NCI-H345 treated with DMSO at 0.1 percent for 48 hours (cell line): ENCODE measurements around the gene GET4.
A peak's percentile ranks its signal among the peaks of the same experiment; 100 is the strongest.

Source experiments
- DNase-seq: peaks from one replicate; lab custom pipeline; 2025; ENCODE audit not compliant: unreplicated experiment; lab: John Stamatoyannopoulos, UW

Gene GET4, protein sequence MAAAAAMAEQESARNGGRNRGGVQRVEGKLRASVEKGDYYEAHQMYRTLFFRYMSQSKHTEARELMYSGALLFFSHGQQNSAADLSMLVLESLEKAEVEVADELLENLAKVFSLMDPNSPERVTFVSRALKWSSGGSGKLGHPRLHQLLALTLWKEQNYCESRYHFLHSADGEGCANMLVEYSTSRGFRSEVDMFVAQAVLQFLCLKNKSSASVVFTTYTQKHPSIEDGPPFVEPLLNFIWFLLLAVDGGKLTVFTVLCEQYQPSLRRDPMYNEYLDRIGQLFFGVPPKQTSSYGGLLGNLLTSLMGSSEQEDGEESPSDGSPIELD

GRCh38 chr7:876077-876971 lies at the start of gene GET4:
Gene GET4 (plus strand): TSS chr7:876554. CDS start chr7:876646, 92 bp downstream.
- DNase-seq, result peak; percentile 87

DNA sequence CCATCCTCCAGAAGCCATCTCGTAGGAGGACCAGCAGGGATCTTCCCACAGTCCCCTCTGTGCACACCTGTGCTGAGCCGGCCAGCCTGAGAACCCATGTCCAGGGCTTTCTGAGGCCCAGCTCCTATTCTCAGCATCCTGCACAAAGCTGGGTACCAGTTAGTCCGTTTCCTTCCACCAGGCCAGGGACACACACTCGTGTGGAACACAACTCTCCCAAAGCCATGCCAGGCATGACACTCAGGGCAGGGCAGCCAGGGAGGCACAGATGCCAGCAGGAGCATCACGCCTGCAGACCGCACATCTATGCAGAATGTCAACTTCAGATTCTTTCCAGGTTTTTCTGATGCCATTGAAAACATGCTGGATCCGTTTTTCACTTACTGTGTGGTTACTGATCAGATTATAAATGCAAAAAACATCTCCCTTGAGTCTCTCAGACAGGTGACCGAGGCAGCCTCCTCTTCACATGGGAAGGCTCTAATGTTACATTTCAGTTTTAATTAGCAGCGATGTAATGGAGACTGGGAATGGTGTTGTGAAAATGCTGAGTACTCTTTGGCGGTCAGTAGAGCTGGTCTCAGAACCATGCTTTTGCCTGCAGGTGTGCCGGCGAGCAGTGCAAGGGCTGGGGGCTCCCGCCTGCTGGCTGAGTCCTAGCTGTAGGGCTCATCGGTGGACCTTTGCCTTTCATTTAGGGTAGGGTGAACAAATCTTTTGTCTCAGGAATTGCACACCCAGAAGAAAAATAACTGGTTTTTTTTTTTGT lies 47.4 kb upstream of the GET4 start:
- DNase-seq, result no peak

- no peak for DNase-seq
Measured at GRCh38 chr7:830069-830468, 46.3 kb upstream of the GET4 start.

DNA sequence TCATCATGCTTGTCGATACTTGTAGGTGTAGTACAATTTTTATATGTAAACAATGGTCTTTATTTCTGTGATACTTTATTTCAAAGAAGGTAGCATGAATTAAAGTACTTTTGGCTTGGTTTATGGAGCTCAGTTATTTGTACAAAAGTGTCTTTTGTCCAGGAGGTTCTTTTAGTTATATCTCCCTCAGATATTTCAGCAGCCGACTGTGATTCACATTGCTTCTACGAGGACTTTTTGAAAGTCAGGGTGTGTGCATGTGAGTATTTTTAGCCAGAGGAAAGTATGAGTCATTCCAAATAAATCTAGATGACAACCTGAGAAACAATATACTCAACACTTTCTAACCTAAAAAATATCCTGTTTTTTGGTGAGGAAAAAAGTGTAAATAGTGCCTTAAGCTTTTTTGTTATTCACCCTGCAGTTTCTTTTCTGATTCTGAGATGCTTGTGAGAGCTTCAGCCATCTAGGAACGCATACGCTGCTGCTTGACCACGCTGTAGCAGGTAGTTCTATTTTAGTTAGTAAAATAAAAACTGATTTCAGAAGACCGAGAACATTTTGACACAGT lies 44.7 kb upstream of the GET4 start:
- DNase-seq, result no peak

DNA sequence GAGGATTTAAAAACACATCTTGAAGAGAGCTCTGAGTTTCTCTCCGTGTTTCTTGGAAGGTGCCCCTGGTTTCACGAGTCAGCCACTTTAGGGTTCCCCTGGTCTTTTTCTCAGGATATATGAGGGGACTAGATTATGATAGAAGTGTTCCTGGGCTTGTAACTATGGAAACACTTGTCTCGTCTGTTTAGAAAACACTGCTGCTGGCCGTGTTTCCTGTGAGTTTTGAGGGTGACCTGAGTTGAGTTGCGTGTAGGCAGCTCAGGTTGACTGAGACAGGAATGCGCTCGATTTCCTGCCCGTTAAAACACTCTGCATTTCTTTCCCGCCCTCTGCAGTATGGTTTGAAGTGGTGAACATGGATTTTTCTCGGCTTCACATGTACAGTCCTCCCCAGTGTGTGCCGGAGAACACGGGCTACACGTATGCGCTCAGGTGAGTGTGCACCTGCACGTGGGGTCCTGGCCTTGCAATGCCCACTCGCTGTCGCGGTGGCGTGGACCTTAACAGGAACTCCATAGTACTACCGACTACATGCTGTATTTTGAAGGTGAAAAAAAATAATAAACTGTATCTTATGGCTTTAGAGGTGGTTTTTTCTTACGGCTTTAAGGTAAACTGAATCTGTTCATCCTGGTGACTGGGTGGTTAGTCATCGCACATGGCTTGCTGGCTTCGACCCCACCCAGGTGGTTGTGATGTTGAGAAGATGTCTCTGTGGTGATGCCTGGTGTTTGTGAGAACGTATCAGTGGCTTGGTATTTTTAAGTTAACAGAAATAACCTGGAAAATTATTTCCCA lies 44.0 kb upstream of the GET4 start, which contains the start of gene SUN1:
SUN1 (plus strand) TSS at position 310 of the 801 bp plus-strand sequence; CDS start at position 359, 49 bp downstream.
- no peak for DNase-seq

GRCh38 chr7:832968-833424 lies 43.4 kb upstream of the GET4 start:
- no peak for DNase-seq

DNA sequence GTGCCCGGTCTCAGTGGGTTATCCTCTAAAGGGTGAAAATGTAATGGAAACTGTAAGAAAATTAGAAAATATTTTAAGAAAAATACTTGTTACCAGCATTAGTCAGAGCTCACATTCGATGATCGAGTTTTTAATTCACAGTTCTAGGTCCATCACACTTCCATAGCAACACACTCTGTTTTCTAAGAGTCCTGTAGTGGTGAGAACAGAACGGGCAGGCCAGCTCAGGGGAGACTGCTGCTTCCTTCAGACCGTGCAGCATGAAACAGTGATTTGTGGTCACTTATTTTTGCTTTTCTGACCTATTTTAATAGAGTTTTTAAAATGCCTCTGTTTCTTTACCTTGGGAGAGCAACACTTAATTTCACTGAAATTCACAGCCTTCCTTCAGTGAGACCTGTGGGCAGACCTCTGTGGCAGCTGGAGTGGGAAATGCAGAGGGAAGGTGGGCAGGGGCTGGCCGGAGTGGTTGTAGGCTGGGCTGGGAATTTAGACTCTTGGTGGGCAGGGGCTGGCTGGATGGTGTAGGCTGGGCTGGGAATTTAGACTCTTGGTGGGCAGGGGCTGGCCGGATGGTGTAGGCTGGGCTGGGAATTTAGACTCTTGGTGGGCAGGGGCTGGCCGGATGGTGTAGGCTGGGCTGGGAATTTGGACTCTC lies 42.6 kb upstream of the GET4 start:
- no peak for DNase-seq

DNA sequence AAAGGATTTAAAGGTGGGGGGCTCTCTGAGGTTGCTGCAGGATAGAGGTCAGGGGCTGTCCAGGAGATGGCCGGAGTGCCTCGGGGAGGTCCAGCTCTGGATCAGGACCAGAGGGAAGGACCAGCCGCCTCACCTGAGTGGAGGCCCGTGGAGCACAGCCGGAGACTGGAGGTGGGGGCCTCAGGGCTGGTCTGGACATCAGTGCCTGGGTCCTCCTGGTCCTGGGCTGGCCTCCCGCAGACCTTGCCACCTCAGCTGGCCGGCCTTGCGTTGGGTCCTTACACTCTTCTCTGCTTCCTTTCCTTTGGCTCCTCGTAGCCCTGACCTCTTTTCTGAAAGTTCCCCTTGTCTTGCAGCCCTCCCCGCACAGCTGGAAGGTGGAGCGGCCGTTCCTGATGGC lies 42.1 kb upstream of the GET4 start:
- no peak for DNase-seq

GRCh38 chr7:835021-835420 lies 41.3 kb upstream of the GET4 start:
- DNase-seq, result no peak

- DNase-seq, result no peak
Measured at GRCh38 chr7:835485-836401, 40.6 kb upstream of the GET4 start.

GRCh38 chr7:836429-836828 lies 39.9 kb upstream of the GET4 start:
- DNase-seq, result no peak

- no peak for DNase-seq
Measured at GRCh38 chr7:837001-837400, 39.4 kb upstream of the GET4 start.

DNA sequence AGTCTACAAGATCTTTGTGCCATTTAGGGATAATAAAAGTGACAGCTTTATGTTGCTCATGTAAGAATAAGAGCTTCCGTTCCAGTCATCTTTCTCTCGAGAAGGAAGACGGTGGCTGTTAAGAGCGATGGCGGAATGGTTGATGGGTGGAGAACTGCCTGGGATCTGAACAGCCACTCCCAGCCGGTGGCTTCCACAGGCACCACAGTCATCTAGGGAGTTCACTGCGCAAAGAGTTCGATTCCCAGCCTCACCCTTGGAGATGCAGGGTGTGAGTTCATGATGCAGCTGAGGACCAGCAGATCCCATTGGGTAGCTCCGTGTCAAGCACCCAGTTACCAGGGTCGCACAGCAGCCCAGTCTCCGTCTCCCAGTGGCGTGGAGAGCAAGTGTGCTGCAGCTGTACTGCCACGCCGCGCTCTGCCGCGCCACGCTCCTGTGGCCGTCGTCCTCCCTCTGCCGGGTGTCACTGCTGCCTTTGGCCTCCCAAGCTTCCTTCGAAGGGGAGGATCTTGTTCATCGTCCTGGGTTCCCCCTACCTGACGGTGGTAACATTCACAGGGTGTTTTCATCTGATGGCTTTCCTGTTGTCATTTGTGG lies 36.3 kb upstream of the GET4 start:
- DNase-seq, result no peak

- no peak for DNase-seq
Measured at GRCh38 chr7:841943-842342, 34.4 kb upstream of the GET4 start.

DNA sequence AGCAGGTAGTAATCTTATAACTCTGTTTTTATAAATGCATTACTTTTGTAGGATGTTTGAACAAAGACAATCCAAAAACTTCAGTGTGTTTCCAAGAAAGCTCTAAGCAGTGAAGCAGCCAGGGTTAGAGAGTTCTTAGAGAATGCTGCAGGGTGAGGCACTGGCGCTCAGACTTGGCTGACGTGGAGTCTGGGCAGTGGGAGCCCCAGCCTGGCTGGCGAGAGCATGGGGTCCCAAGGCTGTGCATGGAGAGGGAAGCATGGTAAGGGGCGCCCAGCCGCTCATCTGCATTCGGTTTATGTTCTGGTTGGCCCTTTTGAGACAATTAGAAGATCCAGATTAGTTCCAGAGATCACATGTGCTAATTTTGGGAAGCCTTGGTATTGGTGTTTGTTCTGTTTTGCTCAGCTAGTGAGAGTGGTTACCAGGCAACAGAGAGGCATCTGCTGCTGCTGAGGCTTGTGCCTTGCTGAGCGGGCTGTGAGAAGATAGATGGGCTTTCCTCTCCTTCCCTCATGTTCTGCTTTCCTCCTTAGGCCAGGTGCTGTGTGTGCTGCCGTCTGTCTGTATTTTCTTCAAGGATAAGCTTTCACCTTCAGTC lies 33.8 kb upstream of the GET4 start:
- no peak for DNase-seq

GRCh38 chr7:843230-843629 lies 33.1 kb upstream of the GET4 start:
- DNase-seq, result no peak

GRCh38 chr7:844043-844442 lies 32.3 kb upstream of the GET4 start:
- no peak for DNase-seq

- no peak for DNase-seq
Measured at GRCh38 chr7:844514-844913, 31.8 kb upstream of the GET4 start.
